SW480 (cell line): ENCODE measurements around the gene TTC39A.
A peak's percentile ranks its signal among the peaks of the same experiment; 100 is the strongest.
"Not testable (repeated sequence)": the region's sequence is repeated elsewhere in the genome, so short reads cannot be mapped to it uniquely, and the experiment has no call there.

Experiments
- DNase-seq: peaks from one replicate; pipeline ENCODE4 v3.0.0-alpha.2; 2016; ENCODE audit warnings: low spot score

The TTC39A gene

DNA sequence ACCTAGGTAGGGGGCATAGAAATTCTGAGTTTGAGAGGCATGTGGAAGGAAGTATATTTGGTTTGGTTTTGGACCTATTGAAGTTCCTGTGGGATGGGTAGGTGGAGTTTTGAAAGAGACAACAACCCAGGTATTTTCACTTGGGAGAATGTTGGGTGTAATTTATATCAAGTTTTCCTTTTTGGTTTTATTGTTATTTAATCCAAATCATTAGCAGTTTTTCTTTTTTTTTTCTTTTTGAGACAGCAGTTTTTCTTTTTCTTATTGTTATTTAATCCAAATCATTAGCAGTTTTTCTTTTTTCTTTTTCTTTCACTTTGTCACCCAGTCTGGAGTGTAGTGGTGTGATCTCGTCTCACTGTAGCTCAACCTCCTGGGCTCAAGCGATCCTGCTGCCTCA is 64.2 kb downstream of the TTC39A start:
- no peak for DNase-seq

DNA sequence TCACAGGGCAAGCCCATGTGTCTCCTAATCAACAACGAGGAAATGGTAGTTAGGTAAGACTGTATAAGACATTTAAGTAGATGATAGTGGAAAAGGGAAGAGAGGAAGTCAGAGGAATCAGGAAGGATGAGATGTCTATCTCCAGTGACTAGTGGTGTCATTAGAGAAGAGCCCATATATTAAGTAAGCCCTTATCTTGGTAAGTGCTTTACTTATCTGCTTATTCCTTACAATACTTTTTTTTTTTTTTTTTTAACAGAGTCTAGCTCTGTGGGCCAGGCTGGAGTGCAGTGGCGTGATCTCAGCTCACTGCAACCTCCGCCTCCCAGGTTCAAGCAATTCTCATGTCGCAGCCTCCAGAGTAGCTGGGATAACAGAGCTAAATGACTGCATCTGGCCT is 64.7 kb downstream of the TTC39A start:
- DNase-seq = no peak

DNA sequence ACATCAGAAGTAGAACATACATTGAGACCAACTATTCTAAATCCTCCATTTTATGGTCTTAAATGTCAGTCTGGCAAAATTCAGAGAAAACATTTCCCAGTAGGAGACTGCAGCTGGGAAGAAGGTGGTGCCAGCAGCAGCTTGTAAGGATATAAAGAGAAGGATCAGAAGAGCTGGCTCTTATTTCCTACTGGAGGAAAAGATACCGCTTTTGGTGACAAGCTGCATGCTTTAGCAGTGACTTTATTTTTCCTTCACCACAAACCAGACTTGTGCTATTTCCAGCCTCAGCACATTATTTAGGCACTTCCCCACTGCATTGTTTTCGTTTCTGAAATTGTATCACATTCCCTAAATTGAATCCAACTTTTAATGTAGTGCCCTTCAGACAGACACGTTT is 65.9 kb downstream of the TTC39A start:
- peak; percentile 14 for DNase-seq

DNA sequence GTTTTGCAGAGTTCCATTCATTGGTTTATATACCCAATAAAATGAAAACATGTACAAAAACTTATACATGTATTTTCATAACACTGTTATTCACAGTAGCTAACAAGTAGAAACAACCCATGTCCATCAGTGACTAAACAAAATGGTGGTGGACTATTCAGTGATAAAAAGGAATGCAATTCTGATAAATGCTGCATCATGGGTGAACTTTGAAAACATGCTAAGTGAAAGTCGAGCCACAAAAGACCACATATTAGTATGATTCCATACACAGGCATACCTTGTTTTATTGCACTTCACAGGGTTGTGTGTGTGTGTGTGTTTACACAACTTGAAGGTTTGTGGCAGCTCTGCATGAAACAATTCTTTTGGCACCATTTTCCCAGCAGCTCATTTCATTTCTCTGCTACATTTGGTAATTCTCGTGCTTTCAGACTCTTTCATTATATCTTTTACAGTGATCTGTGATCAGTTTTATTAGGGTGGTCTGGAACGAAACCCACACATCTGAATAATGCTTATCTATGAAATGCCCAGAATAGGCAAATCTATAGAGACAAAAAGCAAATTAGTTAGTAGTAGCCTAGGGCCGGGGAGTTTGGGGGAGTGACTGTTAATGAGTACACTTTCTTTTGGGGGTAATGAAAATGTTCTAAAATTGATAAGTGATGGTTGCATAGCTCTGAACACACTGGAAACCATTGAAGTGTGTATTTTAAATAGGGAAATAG is 67.0 kb downstream of the TTC39A start:
- no peak for DNase-seq

DNA sequence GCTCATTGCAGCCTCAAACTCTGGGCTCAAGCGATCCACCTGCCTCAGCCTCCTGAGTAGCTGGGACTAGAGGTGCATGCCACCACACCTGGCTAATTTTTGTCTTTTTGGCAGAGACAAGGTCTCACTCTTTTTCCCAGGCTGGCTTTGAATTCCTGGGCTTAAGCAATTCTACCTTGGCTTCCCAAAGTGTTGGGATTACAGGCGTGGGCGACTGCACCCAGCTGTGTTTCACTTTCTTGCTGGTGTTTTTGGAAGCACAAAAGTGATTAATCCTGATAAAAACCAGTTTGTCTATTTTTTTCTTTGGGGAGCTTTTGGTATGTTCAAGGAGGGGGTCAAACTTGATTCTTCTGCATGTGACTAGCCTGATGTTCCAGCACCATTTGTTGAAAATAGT is 75.0 kb downstream of the TTC39A start:
- no peak for DNase-seq

DNA sequence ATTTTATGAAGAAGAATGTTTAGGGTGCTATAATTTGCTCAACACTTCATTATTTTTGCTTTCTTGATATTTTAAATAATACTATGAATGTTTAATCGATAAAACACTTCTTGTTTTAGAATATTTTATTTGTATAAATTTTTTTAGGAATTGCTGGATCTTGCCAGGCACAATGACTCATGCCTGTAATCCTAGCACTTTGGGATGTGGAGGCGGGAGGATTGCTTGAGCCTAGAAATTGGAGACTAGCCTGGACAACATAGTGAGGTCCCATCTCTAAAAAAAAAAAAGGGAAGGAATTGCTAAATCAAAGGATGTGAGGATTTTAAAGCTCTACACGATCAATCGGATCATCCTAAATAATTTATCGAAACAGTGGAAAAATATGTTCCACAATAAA is 76.7 kb downstream of the TTC39A start:
- DNase-seq = no peak

DNA sequence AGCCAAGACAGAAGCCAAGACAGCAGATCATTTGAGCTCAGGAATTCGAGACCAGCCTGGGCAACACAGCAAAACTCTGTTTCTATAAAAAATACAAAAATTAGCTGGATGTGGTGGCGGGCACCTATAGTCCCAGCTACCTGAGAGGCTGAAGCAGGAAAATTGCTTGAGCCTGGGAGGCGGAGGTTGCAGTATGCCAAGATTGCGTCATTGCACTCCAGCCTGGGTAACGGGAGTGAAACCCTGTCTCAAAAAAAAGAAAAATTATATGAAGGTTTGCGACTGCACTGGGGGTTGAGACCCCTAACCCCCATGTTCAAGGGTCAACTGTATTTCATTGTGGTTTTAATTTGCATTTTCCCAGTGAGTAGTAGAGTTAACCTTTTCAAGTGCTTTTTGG is 78.0 kb downstream of the TTC39A start:
- DNase-seq = no peak

DNA sequence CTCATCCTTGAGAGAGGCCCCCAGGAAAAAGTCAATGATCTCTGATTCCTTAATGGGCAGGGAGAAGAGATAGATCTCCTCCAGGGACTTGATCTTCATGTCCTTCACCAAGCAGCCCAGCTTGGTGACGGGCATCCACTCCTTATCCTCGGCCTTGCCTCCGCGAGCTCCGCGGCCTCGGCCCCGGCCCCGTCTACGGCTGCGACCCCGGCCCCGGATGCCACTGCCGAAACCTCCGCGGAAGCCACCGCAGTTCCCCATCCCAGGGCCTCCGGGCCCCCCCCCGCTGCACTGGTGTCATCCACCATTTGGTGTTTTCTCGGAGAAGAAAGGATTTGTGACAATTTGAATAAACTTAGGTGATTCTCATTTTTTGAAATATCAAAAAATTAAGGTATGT is 79.2 kb downstream of the TTC39A start:
- DNase-seq = not testable (repeated sequence)

DNA sequence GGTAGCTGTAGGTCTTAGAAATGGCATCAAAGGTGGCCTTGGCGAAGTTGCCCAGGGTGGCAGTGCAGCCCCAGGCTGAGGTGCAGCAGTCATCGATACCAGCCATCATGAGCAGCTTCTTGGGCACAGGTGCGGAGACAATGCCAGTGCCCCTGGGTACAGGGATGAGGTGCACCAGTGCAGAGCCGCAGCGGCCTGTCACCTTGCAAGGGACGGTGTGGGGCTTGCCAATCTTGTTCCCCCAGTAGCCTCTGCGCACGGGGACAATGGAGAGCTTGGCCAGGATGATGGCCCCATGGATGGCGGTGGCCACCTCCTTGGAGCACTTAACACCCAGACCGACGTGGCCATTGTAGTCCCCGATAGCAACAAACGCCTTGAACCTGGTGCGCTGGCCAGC is 79.6 kb downstream of the TTC39A start:
- not testable (repeated sequence) for DNase-seq

DNA sequence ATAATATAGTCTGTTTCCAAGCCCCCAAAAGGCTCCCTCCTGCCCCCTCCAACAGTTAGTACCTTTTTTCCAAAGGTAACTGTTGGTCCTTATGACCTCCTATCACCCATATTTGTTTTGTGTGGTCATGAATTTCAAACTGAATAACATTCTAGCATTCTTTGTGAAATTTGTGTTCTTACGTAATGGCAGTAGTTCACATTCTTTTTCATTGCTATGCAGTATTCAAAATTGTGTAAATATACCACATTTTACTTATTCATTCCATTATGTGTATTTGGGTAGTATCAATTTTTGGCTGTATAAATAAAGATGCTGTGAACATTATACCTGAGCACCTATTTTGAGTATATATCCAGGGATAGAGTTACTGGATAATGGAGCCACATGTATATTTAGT is 80.9 kb downstream of the TTC39A start:
- DNase-seq = no peak

DNA sequence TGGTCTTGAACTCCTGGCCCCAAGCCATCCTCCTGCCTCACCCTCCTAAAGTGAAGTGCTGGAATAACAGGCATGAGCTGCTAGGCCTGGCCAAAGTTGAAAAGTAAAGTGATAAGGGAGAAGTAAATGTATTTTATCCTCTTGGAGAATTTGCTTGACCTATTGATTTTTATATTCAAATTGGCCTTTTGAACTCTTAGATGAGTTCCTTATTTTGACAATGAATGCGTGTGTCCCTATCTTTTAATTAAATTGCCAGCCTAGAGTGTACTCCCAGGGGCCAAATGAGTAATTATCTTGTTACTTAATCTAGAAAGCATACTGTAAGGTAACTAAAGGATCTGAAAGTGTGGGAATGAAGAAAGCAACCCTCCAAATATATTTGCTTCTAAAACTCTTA is 82.9 kb downstream of the TTC39A start:
- no peak for DNase-seq

DNA sequence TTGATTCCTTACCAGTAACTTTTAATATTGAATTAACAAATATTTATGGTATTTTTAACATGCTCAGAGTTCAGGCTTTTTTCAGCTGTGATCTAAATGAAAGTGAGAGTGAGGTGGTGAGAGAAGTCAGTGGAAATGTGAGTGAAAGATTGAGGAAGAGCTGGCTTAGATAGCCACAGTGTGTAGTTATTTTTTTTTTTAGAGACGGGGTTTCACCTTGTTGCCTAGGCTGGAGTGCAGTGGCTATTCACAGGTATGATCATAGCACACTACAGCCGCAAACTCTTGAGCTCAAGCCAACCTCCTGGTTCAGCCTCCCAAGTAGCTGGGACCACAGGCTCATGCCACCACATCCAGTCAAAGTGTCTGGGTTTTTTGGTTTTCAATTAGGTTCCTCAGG is 83.3 kb downstream of the TTC39A start:
- no peak for DNase-seq

DNA sequence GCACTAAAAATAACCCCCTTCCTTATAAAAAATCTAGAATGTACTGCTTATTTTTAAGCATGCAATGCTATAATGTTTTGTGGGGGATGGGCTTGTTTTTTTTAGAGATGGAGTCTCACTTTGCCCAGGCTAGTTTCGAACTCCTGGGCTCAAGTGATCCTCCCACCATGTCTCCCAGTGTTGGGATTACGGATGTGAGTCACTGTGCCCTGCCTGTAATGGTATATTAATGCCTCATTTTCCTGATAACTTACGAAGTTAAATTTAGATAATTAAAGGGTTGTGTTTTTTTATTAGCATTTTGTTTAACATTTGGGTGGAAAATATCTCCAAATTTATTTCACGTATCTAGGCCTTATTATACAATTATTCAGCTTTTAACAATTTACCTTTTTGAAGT is 87.8 kb downstream of the TTC39A start:
- no peak for DNase-seq

DNA sequence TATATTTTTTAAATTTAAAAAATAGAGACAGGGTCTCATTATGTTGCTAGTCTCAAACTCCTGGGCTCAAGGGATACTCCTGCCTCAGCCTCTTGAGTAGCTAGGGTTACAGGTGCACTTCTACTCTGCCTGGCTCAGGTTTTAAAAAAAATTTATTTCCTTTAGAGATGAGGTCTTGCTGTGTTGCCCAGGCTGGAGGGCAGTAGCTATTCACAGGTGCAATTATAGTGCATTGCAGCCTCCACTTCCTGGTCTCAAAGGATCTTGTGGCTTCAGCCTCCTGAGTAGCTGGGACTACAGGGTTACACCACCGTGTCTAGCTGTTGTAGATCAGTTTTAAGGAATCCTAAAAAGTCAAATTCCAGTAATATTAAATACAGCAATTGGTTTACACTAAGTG is 89.2 kb downstream of the TTC39A start:
- DNase-seq = no peak

DNA sequence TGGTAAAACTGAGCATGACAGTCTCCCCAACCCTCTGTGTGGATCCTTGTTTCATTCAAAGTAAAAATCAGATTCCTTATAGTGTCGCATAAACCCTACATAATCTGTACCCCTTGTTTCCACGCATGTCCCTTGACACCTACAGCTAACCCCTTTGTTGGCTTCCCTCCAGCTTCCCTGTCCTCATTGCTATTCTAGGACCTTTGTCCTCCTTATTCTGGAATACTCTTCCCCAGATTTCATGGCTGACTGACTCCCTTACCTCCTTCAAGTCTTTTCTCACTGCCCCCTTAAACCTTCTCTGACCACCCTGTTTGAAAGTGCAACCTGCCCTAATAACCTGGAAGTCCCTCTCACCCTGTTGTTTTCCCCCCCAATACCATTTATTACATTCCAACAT is 90.3 kb downstream of the TTC39A start:
- DNase-seq = no peak

DNA sequence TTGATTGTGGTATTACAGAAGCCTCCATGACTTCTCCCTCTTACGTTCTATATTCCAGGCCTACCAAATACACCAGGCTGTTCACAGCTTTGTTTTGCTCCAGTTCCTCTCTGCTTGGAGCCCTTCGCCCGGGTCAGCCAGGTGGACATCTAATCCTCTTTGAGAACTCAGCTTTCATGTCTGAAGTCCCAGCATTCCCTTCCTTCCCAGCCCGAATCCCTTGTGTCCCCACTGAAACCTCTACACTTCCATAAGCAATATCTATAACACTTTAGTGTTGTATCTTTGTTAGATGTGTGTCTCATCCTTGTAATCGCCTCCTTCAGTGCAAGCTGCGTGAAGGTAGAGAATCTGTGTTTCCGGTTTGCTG is 92.3 kb downstream of the TTC39A start:
- DNase-seq = no peak

DNA sequence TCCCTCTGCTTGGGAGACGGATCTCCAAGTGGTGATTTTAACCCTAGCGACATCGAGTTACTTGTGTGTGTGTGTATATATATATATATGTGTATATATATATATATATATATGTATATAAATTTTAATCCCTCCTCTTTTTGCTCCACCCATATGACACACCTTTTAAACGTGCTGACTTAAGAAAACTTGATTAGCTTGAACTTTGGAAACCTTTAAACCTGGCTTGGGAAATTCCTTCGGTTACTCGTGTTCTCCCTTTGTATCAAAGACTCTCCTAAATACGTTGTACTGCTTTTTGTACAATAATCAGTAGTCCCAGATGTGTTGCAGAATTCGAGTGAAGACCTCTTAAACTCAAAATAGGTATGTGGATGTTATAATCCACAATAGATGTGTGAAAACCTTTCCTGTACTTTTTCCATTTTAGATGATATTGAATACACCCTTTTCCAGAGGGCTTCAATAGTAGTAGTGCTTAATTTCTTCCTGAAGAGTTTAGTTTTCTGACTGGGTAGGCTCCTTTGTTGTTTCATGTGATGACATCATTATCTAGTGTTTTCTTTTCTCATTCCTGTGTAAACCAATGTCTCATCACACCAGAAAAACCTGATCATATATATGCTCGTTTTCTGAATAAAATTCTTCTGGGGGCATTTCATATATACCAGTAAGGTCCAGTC is 92.9 kb downstream of the TTC39A start:
- DNase-seq = peak; percentile 32
